Parathyroid adenoma (tissue), 2 donors: ENCODE results near the gene ARMS2.

ENCODE experiments used
- H2AFZ ChIP-seq: fragments of 300-600 bp; sonication (generic); one replicate; pipeline ENCODE4 v1.7.0; 2017; ENCODE audit warnings: antibody characterized with exemption, mild to moderate bottlenecking
- H3K27ac ChIP-seq: fragments of 300-600 bp; sonication (generic); one replicate; pipeline ENCODE4 v1.7.0; 2017
- H3K27me3 ChIP-seq: fragments of 300-600 bp; sonication (generic); one replicate; pipeline ENCODE4 v1.7.0; 2017; ENCODE audit warnings: low read length; ENCODE audit not compliant: control insufficient read depth, insufficient read depth
- H3K36me3 ChIP-seq: fragments of 300-600 bp; sonication (generic); one replicate; pipeline ENCODE4 v1.7.0; 2017; ENCODE audit warnings: low read length; ENCODE audit not compliant: control insufficient read depth, insufficient read depth
- H3K4me1 ChIP-seq: fragments of 300-600 bp; sonication (generic); one replicate; pipeline ENCODE4 v1.7.0; 2017; ENCODE audit warnings: control low read depth
- H3K4me2 ChIP-seq: fragments of 300-600 bp; sonication (generic); one replicate; pipeline ENCODE4 v1.7.0; 2017; ENCODE audit warnings: low read length
- H3K4me3 ChIP-seq: fragments of 300-600 bp; sonication (generic); one replicate; pipeline ENCODE4 v1.7.0; 2017; ENCODE audit warnings: low read depth, low read length
- H3K79me2 ChIP-seq: fragments of 300-600 bp; sonication (generic); one replicate; pipeline ENCODE4 v1.7.0; 2017; ENCODE audit warnings: control low read depth
- H3K9ac ChIP-seq: fragments of 300-600 bp; sonication (generic); one replicate; pipeline ENCODE4 v1.7.0; 2017; ENCODE audit warnings: mild to moderate bottlenecking
- H3K9me3 ChIP-seq: fragments of 300-600 bp; sonication (generic); one replicate; pipeline ENCODE4 v1.7.0; 2017; ENCODE audit warnings: low read length; ENCODE audit not compliant: control insufficient read depth
- CTCF ChIP-seq: fragments of 300-600 bp; sonication (generic); IDR thresholded peaks from one replicate; pipeline ENCODE4 v1.7.0; 2017; ENCODE audit warnings: antibody characterized with exemption, mild to moderate bottlenecking
- donor health status: primary hyperparathyroidism.

The ARMS2 gene

GRCh38 chr10:122484276-122485060, 30.0 kb downstream of the ARMS2 start:
- H3K4me2 ChIP-seq, result no peak overlapping the region
- H3K4me3 ChIP-seq, result no peak overlapping the region
- no peak overlapping the region for H2AFZ ChIP-seq
- no peaks in the 10 kb centered on the region for H3K9me3 ChIP-seq
- no peak overlapping the region for H3K9ac ChIP-seq
- no peaks in the 10 kb centered on the region for H3K36me3 ChIP-seq
- H3K27me3 ChIP-seq, result no peaks in the 10 kb centered on the region
- H3K79me2 ChIP-seq, result no peaks in the 10 kb centered on the region
- TF ChIP-seq CTCF, result no peak
- no peaks in the 10 kb centered on the region for H3K4me1 ChIP-seq
- no peak overlapping the region for H3K27ac ChIP-seq

- no peak overlapping the region for H2AFZ ChIP-seq
- H3K36me3 ChIP-seq, result no peaks in the 10 kb centered on the region
- no peaks in the 10 kb centered on the region for H3K79me2 ChIP-seq
- H3K4me1 ChIP-seq, result no peaks in the 10 kb centered on the region
- no peak overlapping the region for H3K4me2 ChIP-seq
- H3K4me3 ChIP-seq, result no peak overlapping the region
- H3K27ac ChIP-seq, result no peak overlapping the region
- no peak overlapping the region for H3K9ac ChIP-seq
- no peaks in the 10 kb centered on the region for H3K9me3 ChIP-seq
- TF ChIP-seq CTCF, result no peak
- H3K27me3 ChIP-seq, result no peaks in the 10 kb centered on the region
Observed at GRCh38 chr10:122485670-122486069, 31.2 kb downstream of the ARMS2 start.

DNA sequence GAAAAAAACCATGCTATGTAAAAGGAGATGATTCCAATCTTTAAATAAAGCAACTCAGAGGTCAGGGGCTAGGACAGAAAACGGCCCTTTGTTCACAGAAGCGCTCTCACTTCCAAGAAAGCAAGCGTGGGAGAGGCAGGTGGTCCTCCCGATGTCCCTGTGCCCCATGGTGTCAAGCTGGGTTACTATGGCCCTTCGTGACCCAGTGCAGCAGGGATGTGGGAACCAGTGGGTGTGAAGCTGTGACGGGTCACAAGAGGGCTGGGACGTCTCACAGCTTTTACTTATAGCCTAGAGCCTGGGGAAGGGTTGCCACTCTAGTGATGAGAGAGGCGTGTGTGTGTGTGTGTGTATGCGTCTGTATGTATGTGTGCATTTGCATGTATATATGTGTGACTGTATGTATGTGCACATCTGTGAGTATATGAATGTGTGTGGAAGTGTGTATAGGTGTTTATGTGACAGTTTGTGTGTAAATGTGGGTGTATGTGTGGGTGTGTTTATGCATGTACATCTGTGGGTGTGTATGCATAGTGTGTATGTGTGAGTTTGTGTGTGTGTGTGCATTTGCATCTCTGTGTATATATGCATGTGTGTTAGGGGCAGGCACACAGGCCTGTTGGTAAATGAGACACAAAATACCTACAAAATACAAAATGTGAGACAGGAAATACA, 32.1 kb downstream of the ARMS2 start:
- Histone ChIP-seq H3K79me2 (no peaks in the 10 kb centered on the region), H3K27me3 (no peaks in the 10 kb centered on the region), H3K4me1 (no peaks in the 10 kb centered on the region), H2AFZ (no peak overlapping the region), H3K36me3 (no peaks in the 10 kb centered on the region), H3K27ac (no peak overlapping the region), H3K4me2 (no peak overlapping the region), H3K9ac (no peak overlapping the region), H3K9me3 (no peaks in the 10 kb centered on the region), H3K4me3 (no peak overlapping the region)
- no peak for TF ChIP-seq CTCF

DNA sequence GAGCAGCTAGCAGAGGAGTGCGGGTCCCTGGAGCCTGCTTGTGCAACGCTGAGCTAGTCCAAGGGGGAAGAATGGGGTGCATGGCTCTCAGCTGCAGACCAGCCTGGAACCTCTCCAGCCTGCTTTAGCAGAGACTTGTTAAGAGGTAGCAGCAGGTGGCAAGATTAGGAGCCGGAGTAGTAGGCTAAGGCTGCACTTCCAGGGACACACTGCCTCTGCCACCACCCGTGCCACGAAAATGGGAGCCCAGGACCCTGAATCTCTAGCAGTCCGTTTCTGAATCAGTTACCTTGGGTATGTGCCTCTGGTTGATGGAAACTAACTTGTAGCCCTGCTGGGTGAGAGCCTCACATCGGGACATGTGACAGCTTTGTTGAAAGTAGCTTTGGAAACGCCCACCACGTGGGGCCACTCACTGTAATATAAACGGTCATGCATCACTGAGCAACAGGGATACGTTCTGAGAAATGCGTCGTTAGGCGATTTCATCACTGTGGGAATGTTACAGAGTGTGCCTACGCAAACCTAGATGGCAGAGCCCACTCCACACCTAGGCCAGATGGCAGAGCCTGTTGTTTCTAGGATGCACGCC, 32.8 kb downstream of the ARMS2 start:
- Histone ChIP-seq H3K4me3 (no peak overlapping the region), H3K36me3 (no peaks in the 10 kb centered on the region), H3K9ac (no peak overlapping the region), H3K4me1 (no peaks in the 10 kb centered on the region), H3K27me3 (no peaks in the 10 kb centered on the region), H3K4me2 (no peak overlapping the region), H3K27ac (no peak overlapping the region), H2AFZ (no peak overlapping the region), H3K79me2 (no peaks in the 10 kb centered on the region), H3K9me3 (no peaks in the 10 kb centered on the region)
- TF ChIP-seq CTCF, result no peak
